IMR-90 (cell line): Measurements from ENCODE around the gene HSPA12A. TPM values are rescaled to one million over a fixed set of nuclear protein-coding genes. Genes with fewer than 3 reads are reported as not detected.

Experiments used
- ATAC-seq: fragments of 200-7000 bp; cut with Tn5 transposase; 2 replicates; pipeline ENCODE4 v1.9.1; 2020; ENCODE audit warnings: low read depth, mild to moderate bottlenecking, moderate library complexity
- BruUV-seq: library from RNA; stranded (reverse); fragments of 400-500 nt; replicated peaks from 2 replicates; lab custom pipeline; 2021; lab: Mats Ljungman, UMichigan
- CTCF ChIA-PET: fragments of 300-600 bp; formaldehyde crosslinking; extraction: SDS; loops from one replicate; lab custom pipeline; 2021; ENCODE audit warnings: antibody characterized with exemption; lab: Yijun Ruan, JAX
- POLR2A ChIA-PET: fragments of 300-600 bp; sonication (Branson Sonifier 250); formaldehyde crosslinking; loops from one replicate; lab custom pipeline; 2022; ENCODE audit warnings: antibody characterized with exemption; ENCODE audit not compliant: unreplicated experiment; lab: Charles Lee
- DNase-seq: peaks from one replicate; pipeline ENCODE4 v3.0.0; 2013
- H2AFZ ChIP-seq: replicated peaks from 2 replicates; pipeline ENCODE3; 2013; ENCODE audit warnings: low read length, mild to moderate bottlenecking; ENCODE audit not compliant: poor library complexity
- H2AK5ac ChIP-seq: 2 replicates; pipeline ENCODE4 v1.6.1; 2013; ENCODE audit warnings: low read depth, low read length, inconsistent platforms
- H2AK9ac ChIP-seq: replicated peaks from 2 replicates; pipeline ENCODE3; 2013; ENCODE audit warnings: mild to moderate bottlenecking, low read depth, low read length, moderate library complexity; ENCODE audit not compliant: poor library complexity
- H2BK120ac ChIP-seq: 2 replicates; pipeline ENCODE4 v1.6.1; 2013; ENCODE audit warnings: low read depth, low read length, inconsistent platforms
- H2BK15ac ChIP-seq: 3 replicates; pipeline ENCODE4 v1.6.1; 2013; ENCODE audit warnings: low read depth, low read length, inconsistent platforms
- H2BK20ac ChIP-seq: 2 replicates; pipeline ENCODE4 v1.6.1; 2013; ENCODE audit warnings: low read depth, mild to moderate bottlenecking, inconsistent platforms, low read length, moderate library complexity
- H2BK5ac ChIP-seq: 2 replicates; pipeline ENCODE4 v1.6.1; 2013; ENCODE audit warnings: mild to moderate bottlenecking, low read depth, low read length, inconsistent platforms; ENCODE audit not compliant: poor library complexity, severe bottlenecking
- H3K14ac ChIP-seq: replicated peaks from 2 replicates; pipeline ENCODE4 v1.6.1; 2013; ENCODE audit warnings: low read depth, low read length, inconsistent platforms
- H3K18ac ChIP-seq: 2 replicates; pipeline ENCODE4 v1.6.1; 2013; ENCODE audit warnings: low read depth, low read length, control low read depth
- H3K23ac ChIP-seq: 2 replicates; pipeline ENCODE4 v1.6.1; 2013; ENCODE audit warnings: low read depth, low read length, inconsistent platforms
- H3K27ac ChIP-seq: 2 replicates; pipeline ENCODE4 v1.5.1; 2013; ENCODE audit warnings: mild to moderate bottlenecking, control low read depth, low read length; ENCODE audit not compliant: insufficient read depth
- H3K27me3 ChIP-seq: 2 replicates; pipeline ENCODE4 v1.6.1; 2013; ENCODE audit warnings: low read length; ENCODE audit not compliant: control insufficient read depth, insufficient read depth
- H3K36me3 ChIP-seq: 2 replicates; pipeline ENCODE4 v1.6.1; 2013; ENCODE audit warnings: low read length, mixed read lengths; ENCODE audit not compliant: control insufficient read depth, insufficient read depth
- H3K4ac ChIP-seq: 2 replicates; pipeline ENCODE4 v1.6.1; 2013; ENCODE audit warnings: low read depth, low read length, inconsistent platforms
- H3K4me1 ChIP-seq: 2 replicates; pipeline ENCODE4 v1.6.1; 2013; ENCODE audit warnings: low read length, mixed read lengths; ENCODE audit not compliant: control insufficient read depth, insufficient read depth
- H3K4me2 ChIP-seq: 2 replicates; pipeline ENCODE4 v1.6.1; 2013; ENCODE audit warnings: low read depth, mild to moderate bottlenecking, control low read depth, low read length, moderate library complexity
- H3K4me3 ChIP-seq: 2 replicates; pipeline ENCODE4 v1.5.1; 2013; ENCODE audit warnings: low read depth, mild to moderate bottlenecking, control low read depth, low read length, moderate library complexity; ENCODE audit not compliant: insufficient read depth
- H3K56ac ChIP-seq: 2 replicates; pipeline ENCODE4 v1.6.1; 2013; ENCODE audit warnings: low read length, inconsistent platforms; ENCODE audit not compliant: insufficient read depth; ENCODE audit errors: extremely low read depth
- H3K79me1 ChIP-seq, 2 experiments: 2 replicates each; pipeline ENCODE4 v1.6.1; 2013; ENCODE audit warnings: low read length in 2 of 2, inconsistent platforms in 1 of 2, low read depth in 1 of 2
- H3K9ac ChIP-seq: 2 replicates; pipeline ENCODE4 v1.6.1; 2013; ENCODE audit warnings: low read depth, low read length, control low read depth
- H3K9me1 ChIP-seq: 2 replicates; pipeline ENCODE4 v1.6.1; 2013; ENCODE audit warnings: low read length, inconsistent platforms; ENCODE audit not compliant: insufficient read depth
- H3K9me3 ChIP-seq: 2 replicates; pipeline ENCODE4 v1.6.1; 2013; ENCODE audit warnings: low read length; ENCODE audit not compliant: control insufficient read depth, insufficient read depth
- H4K20me1 ChIP-seq: 2 replicates; pipeline ENCODE4 v1.6.1; 2013; ENCODE audit warnings: low read length, inconsistent platforms; ENCODE audit not compliant: insufficient read depth
- H4K5ac ChIP-seq: 2 replicates; pipeline ENCODE4 v1.6.1; 2013; ENCODE audit warnings: mild to moderate bottlenecking, low read depth, low read length, control low read depth
- H4K8ac ChIP-seq, 2 experiments: 2 replicates each; pipeline ENCODE4 v1.6.1; 2013; ENCODE audit warnings: low read depth in 2 of 2, low read length in 2 of 2, control low read depth in 1 of 2, inconsistent platforms in 1 of 2
- H4K91ac ChIP-seq: 2 replicates; pipeline ENCODE4 v1.6.1; 2013; ENCODE audit warnings: low read depth, low read length, inconsistent platforms; ENCODE audit not compliant: insufficient read depth
- CEBPB ChIP-seq: IDR thresholded peaks from 2 replicates; pipeline ENCODE4 v1.6.1; 2012; ENCODE audit warnings: low read depth, low read length, improper control_type of control experiment
- FOS ChIP-seq: fragments of 150-350 bp; IDR thresholded peaks from 2 replicates; pipeline ENCODE4 v1.6.1; 2016; ENCODE audit warnings: low read depth, low read length
- MAFK ChIP-seq: IDR thresholded peaks from 2 replicates; pipeline ENCODE4 v1.6.1; 2012; ENCODE audit warnings: low read depth, low read length, improper control_type of control experiment
- MAZ ChIP-seq: IDR thresholded peaks from 2 replicates; pipeline ENCODE4 v1.6.1; 2012; ENCODE audit warnings: low read depth, mild to moderate bottlenecking, low read length, improper control_type of control experiment, moderate library complexity, borderline replicate concordance
- MXI1 ChIP-seq: IDR thresholded peaks from 2 replicates; pipeline ENCODE4 v1.6.1; 2012; ENCODE audit warnings: low read depth, mild to moderate bottlenecking, low read length, moderate library complexity, borderline replicate concordance
- NFE2L2 ChIP-seq: fragments of 150-350 bp; IDR thresholded peaks from 2 replicates; pipeline ENCODE4 v1.6.1; 2016; ENCODE audit warnings: low read depth, mild to moderate bottlenecking, low read length
- POLR2A ChIP-seq: IDR thresholded peaks from 2 replicates; pipeline ENCODE4 v1.6.1; 2012; ENCODE audit warnings: mild to moderate bottlenecking, low read depth, low read length
- RAD21 ChIP-seq: IDR thresholded peaks from 2 replicates; pipeline ENCODE4 v1.6.1; 2012; ENCODE audit warnings: low read length, improper control_type of control experiment
- RCOR1 ChIP-seq: IDR thresholded peaks from 2 replicates; pipeline ENCODE4 v1.6.1; 2012; ENCODE audit warnings: mild to moderate bottlenecking, low read length, improper control_type of control experiment; ENCODE audit not compliant: insufficient replicate concordance
- RFX5 ChIP-seq: IDR thresholded peaks from 2 replicates; pipeline ENCODE4 v1.8.0; 2012; ENCODE audit warnings: low read depth, mild to moderate bottlenecking, low read length, moderate library complexity
- SMC3 ChIP-seq: fragments of 150-350 bp; IDR thresholded peaks from 2 replicates; pipeline ENCODE4 v1.6.1; 2016; ENCODE audit warnings: low read depth, mild to moderate bottlenecking, antibody characterized with exemption, low read length, moderate library complexity
- whole genome bisulfite sequencing, 2 experiments: methylation state at CpG; one replicate each; pipeline versions ENCODE4 v1.1.5 to v1.1.7; 2013; ENCODE audit warnings: missing lambda C conversion rate in 2 of 2; ENCODE audit not compliant: insufficient read length in 1 of 2; ENCODE audit errors: extremely low coverage in 2 of 2; 5-methylcytosine and 5-hydroxymethylcytosine counted together
- dilution Hi-C: fragments of 300-500 bp; cut with HindIII; formaldehyde crosslinking; loops from one replicate; pipeline ENCODE4 v1.14.3; 2018; ENCODE audit warnings: low sequenced_read_pairs; ENCODE audit not compliant: unreplicated experiment
- in situ Hi-C: fragments of 300-500 bp; cut with MboI; formaldehyde crosslinking; loops from 3 replicates; pipeline ENCODE4 v1.14.3; 2019; ENCODE audit warnings: low sequenced_read_pairs, inconsistent platforms, mixed read lengths
- intact Hi-C: fragments of 100-400 bp; cut with micrococcal nuclease; formaldehyde crosslinking; loops from 2 replicates; pipeline ENCODE4 v1.10.0; 2022
- polyA plus RNA-seq, 3 experiments: library from polyadenylated mRNA; depleted of rRNA; stranded (reverse); fragments of >200 nt; gene quantifications; 2 replicates each; pipeline ENCODE4 v1.2.3, GENCODE V29; 2012; ENCODE audit warnings: low replicate concordance in 1 of 3
- total RNA-seq: library from RNA; depleted of rRNA; stranded (reverse); fragments of >200 nt; gene quantifications from 2 replicates; pipeline ENCODE4 v1.2.3, GENCODE V29; 2012
- TF ChIP-seq, protein P1 (sequence below): fragments of 150-350 bp; IDR thresholded peaks from 2 replicates; pipeline ENCODE4 v1.6.1; 2017; ENCODE audit warnings: mild to moderate bottlenecking, antibody characterized with exemption, low read length, low read depth
- TF ChIP-seq, protein P2 (sequence below): fragments of 150-350 bp; IDR thresholded peaks from 2 replicates; pipeline ENCODE4 v1.6.1; 2016; ENCODE audit warnings: low read depth, mild to moderate bottlenecking, low read length, moderate library complexity, borderline replicate concordance

Gene HSPA12A
- total and polyA plus RNA-seq, 2 of the 4 experiments (the other 2 are of a cell fraction) = 16.1 to 16.7 TPM

- CTCF ChIA-PET = no interaction called here
- WGBS, 2 experiments = 40% methylated on average over 1 of the region's 6 CpGs; no CpG with 5 or more reads in 1 of the 2 experiments
- no peak overlapping the region for H3K27ac ChIP-seq
- no peak overlapping the region for H3K9ac ChIP-seq
- no peak overlapping the region for H2AFZ ChIP-seq
- in situ Hi-C loops = no loop called here
- intact Hi-C loops = no loop called here
- H3K4me2 ChIP-seq = no peak overlapping the region
- POLR2A ChIA-PET = no interaction called here
- H3K4me3 ChIP-seq = no peak overlapping the region
- no peak for TF ChIP-seq MAFK
- no peak for TF ChIP-seq MXI1
- no peak for TF ChIP-seq CEBPB
- no peak for TF ChIP-seq RAD21
- TF ChIP-seq MAZ = no peak
- no peak for TF ChIP-seq RFX5
- TF ChIP-seq, protein P1, sequence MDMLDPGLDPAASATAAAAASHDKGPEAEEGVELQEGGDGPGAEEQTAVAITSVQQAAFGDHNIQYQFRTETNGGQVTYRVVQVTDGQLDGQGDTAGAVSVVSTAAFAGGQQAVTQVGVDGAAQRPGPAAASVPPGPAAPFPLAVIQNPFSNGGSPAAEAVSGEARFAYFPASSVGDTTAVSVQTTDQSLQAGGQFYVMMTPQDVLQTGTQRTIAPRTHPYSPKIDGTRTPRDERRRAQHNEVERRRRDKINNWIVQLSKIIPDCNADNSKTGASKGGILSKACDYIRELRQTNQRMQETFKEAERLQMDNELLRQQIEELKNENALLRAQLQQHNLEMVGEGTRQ = no peak
- TF ChIP-seq POLR2A = no peak
- TF ChIP-seq NFE2L2 = no peak
- TF ChIP-seq FOS = no peak
- TF ChIP-seq RCOR1 = no peak
- TF ChIP-seq SMC3 = no peak
- TF ChIP-seq, protein P2, sequence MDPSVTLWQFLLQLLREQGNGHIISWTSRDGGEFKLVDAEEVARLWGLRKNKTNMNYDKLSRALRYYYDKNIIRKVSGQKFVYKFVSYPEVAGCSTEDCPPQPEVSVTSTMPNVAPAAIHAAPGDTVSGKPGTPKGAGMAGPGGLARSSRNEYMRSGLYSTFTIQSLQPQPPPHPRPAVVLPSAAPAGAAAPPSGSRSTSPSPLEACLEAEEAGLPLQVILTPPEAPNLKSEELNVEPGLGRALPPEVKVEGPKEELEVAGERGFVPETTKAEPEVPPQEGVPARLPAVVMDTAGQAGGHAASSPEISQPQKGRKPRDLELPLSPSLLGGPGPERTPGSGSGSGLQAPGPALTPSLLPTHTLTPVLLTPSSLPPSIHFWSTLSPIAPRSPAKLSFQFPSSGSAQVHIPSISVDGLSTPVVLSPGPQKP = no peak
- H3K79me1 ChIP-seq = no peaks in the 10 kb centered on the region
- H2BK20ac ChIP-seq = no peak overlapping the region
- no peak overlapping the region for H2BK15ac ChIP-seq
- dilution Hi-C loops = no loop called here
- no peak overlapping the region for H3K23ac ChIP-seq
- H3K18ac ChIP-seq = no peak overlapping the region
- H2AK9ac ChIP-seq = no peak overlapping the region
- H2BK5ac ChIP-seq = no peak overlapping the region
- DNase-seq (no peak), ATAC-seq (no peak)
- H2BK120ac ChIP-seq = no peak overlapping the region
- no peak overlapping the region for H4K5ac ChIP-seq
- H3K9me1 ChIP-seq = no peaks in the 10 kb centered on the region
- no peak overlapping the region for H4K8ac ChIP-seq
- H2AK5ac ChIP-seq = no peak overlapping the region
- no TSS peak for BruUV-seq
- H3K4ac ChIP-seq = no peak overlapping the region
- H3K4me1 ChIP-seq = no peaks in the 10 kb centered on the region
- H4K20me1 ChIP-seq = no peaks in the 10 kb centered on the region
- H3K27me3 ChIP-seq = peaks cover 9% of the 10 kb centered on the region
- H4K91ac ChIP-seq = no peak overlapping the region
- H3K56ac ChIP-seq = no peak overlapping the region
- no peaks in the 10 kb centered on the region for H3K36me3 ChIP-seq
- H3K14ac ChIP-seq = no peak overlapping the region
- no peaks in the 10 kb centered on the region for H3K9me3 ChIP-seq
These were observed 110.5 kb downstream of the HSPA12A start for GRCh38 chr10:116631871-116632295.
